Fibroblast of lung (primary cell): Measurements from ENCODE around the gene EIF1B. TPM values are rescaled to one million over a fixed set of nuclear protein-coding genes. Genes with fewer than 3 reads are reported as not detected.

Experiments used
- DNase-seq, 2 donors: peaks; one replicate each; pipeline versions ENCODE4 v3.0.0 to v3.0.0-alpha.2; 2010; ENCODE audit warnings: low read depth in 2 of 2
- H2AFZ ChIP-seq: 2 replicates; pipeline ENCODE4 v1.5.1; 2012; ENCODE audit warnings: low read length, control low read depth, inconsistent platforms
- H3K27ac ChIP-seq: 2 replicates; pipeline ENCODE4 v1.5.1; 2011; ENCODE audit warnings: low read length, control low read depth; ENCODE audit not compliant: insufficient read depth
- H3K27me3 ChIP-seq: 2 replicates; pipeline ENCODE4 v1.5.1; 2011; ENCODE audit warnings: mild to moderate bottlenecking, low read length; ENCODE audit not compliant: control insufficient read depth, insufficient read depth
- H3K36me3 ChIP-seq: 2 replicates; pipeline ENCODE4 v1.5.1; 2011; ENCODE audit warnings: low read length; ENCODE audit not compliant: control insufficient read depth, insufficient read depth
- H3K4me1 ChIP-seq: 2 replicates; pipeline ENCODE4 v1.5.1; 2011; ENCODE audit warnings: low read length; ENCODE audit not compliant: control insufficient read depth, insufficient read depth; ENCODE audit errors: extremely low read depth
- H3K4me2 ChIP-seq: 2 replicates; pipeline ENCODE4 v1.5.1; 2011; ENCODE audit warnings: low read length, control low read depth; ENCODE audit not compliant: insufficient read depth; ENCODE audit errors: extremely low read depth
- H3K4me3 ChIP-seq, 4 experiments: fragments of 200-600 bp in 1 of 4; sonication (generic) in 1 of 4; replicated peaks in 1 of 4; 2 replicates each; pipeline ENCODE4 v1.5.1; 2011 to 2016; ENCODE audit warnings: low read length in 4 of 4, low read depth in 3 of 4, mild to moderate bottlenecking in 3 of 4, control low read depth in 2 of 4, inconsistent platforms in 1 of 4, mixed read lengths in 1 of 4; ENCODE audit not compliant: insufficient read depth in 1 of 4; ENCODE audit errors: control extremely low read depth in 1 of 4
- H3K79me2 ChIP-seq: 2 replicates; pipeline ENCODE4 v1.5.1; 2012; ENCODE audit warnings: mild to moderate bottlenecking, low read length, inconsistent platforms; ENCODE audit not compliant: control insufficient read depth, insufficient read depth
- H3K9ac ChIP-seq: 2 replicates; pipeline ENCODE4 v1.5.1; 2011; ENCODE audit warnings: mild to moderate bottlenecking, low read length, control low read depth; ENCODE audit not compliant: insufficient read depth
- H3K9me3 ChIP-seq: 2 replicates; pipeline ENCODE4 v1.5.1; 2012; ENCODE audit warnings: low read depth, low read length; ENCODE audit not compliant: control insufficient read depth, insufficient read depth
- H4K20me1 ChIP-seq: 2 replicates; pipeline ENCODE4 v1.5.1; 2011; ENCODE audit warnings: low read length; ENCODE audit not compliant: control insufficient read depth, insufficient read depth; ENCODE audit errors: extremely low read depth
- CTCF ChIP-seq, 2 donors: IDR thresholded peaks in 1 of 2; conservative IDR thresholded peaks in 1 of 2; 1 replicate in 1 of 2; 2 replicates in 1 of 2; pipeline ENCODE4 v1.5.1; 2011 to 2012; ENCODE audit warnings: low read length in 2 of 2, control low read depth in 1 of 2, inconsistent platforms in 1 of 2, low read depth in 1 of 2, mild to moderate bottlenecking in 1 of 2
- EZH2 ChIP-seq: IDR thresholded peaks from 2 replicates; pipeline ENCODE4 v1.5.1; 2012; ENCODE audit warnings: low read length, control low read depth, mild to moderate bottlenecking; ENCODE audit errors: missing control alignments
- polyA plus RNA-seq, 2 donors: library from polyadenylated mRNA; depleted of rRNA in 1 of 2; stranded (reverse) in 1 of 2; unstranded in 1 of 2; fragments of >200 nt; gene quantifications; 2 replicates each; pipeline ENCODE4 v1.2.1, GENCODE V29; 2011 to 2012; ENCODE audit warnings: missing spikeins in 1 of 2
- total RNA-seq: library from RNA; depleted of rRNA; stranded (reverse); fragments of >200 nt; gene quantifications from 2 replicates; pipeline ENCODE4 v1.2.1, GENCODE V29; 2014

EIF1B gene
- total and polyA plus RNA-seq, 2 donors (not counting 1 experiment from before 2014, with no cell fraction given), result 24.8 to 36.7 TPM

- Histone ChIP-seq H3K4me1 (no peaks in the 10 kb centered on the region), H3K9me3 (no peaks in the 10 kb centered on the region), H3K36me3 (no peaks in the 10 kb centered on the region), H3K27me3 (no peaks in the 10 kb centered on the region), H3K4me2 (no peak overlapping the region), H3K9ac (no peak overlapping the region), H4K20me1 (no peaks in the 10 kb centered on the region), H3K79me2 (no peaks in the 10 kb centered on the region), H3K4me3 (no peak overlapping the region), H3K27ac (no peak overlapping the region), H2AFZ (no peak overlapping the region)
- DNase-seq, result no peak
- TF ChIP-seq CTCF (conservative IDR thresholded peaks at IDR 0.05 in 1 of 2, IDR thresholded peaks at IDR 0.05 in 1 of 2; ENCODE audit: low read depth in 1 of 2, low read length in 2 of 2) (no peak), EZH2 (no peak)
Measured at GRCh38 chr3:40321818-40322217, 12.3 kb downstream of the EIF1B start.

- no peaks in the 10 kb centered on the region for H3K36me3 ChIP-seq
- TF ChIP-seq EZH2 (no peak), CTCF (conservative IDR thresholded peaks at IDR 0.05 in 1 of 2, IDR thresholded peaks at IDR 0.05 in 1 of 2; ENCODE audit: low read depth in 1 of 2, low read length in 2 of 2) (no peak)
Measured at GRCh38 chr3:40323946-40324345, 14.4 kb downstream of the EIF1B start.

GRCh38 chr3:40324621-40325020 is 15.1 kb downstream of the EIF1B start:
- peak in 1 of 2 donors; percentile 10 for DNase-seq
- TF ChIP-seq EZH2 (no peak), CTCF (conservative IDR thresholded peaks at IDR 0.05 in 1 of 2, IDR thresholded peaks at IDR 0.05 in 1 of 2; ENCODE audit: low read depth in 1 of 2, low read length in 2 of 2) (no peak)

More at GRCh38 chr3:40323946-40324345, 14.4 kb downstream of the EIF1B start:
- H3K4me3 ChIP-seq, result no peak overlapping the region
- H4K20me1 ChIP-seq, result no peaks in the 10 kb centered on the region
- H3K79me2 ChIP-seq, result no peaks in the 10 kb centered on the region
- no peak overlapping the region for H3K9ac ChIP-seq
- DNase-seq, result no peak
- H3K9me3 ChIP-seq, result no peaks in the 10 kb centered on the region
- H3K4me2 ChIP-seq, result no peak overlapping the region
- H3K27me3 ChIP-seq, result no peaks in the 10 kb centered on the region
- H3K4me1 ChIP-seq, result no peaks in the 10 kb centered on the region
- no peak overlapping the region for H2AFZ ChIP-seq
- no peak overlapping the region for H3K27ac ChIP-seq

More at GRCh38 chr3:40324621-40325020, 15.1 kb downstream of the EIF1B start:
- Histone ChIP-seq H3K36me3 (no peaks in the 10 kb centered on the region), H3K79me2 (no peaks in the 10 kb centered on the region), H4K20me1 (no peaks in the 10 kb centered on the region), H3K9me3 (no peaks in the 10 kb centered on the region), H3K4me3 (no peak overlapping the region), H3K9ac (no peak overlapping the region), H3K4me2 (no peak overlapping the region), H3K27ac (no peak overlapping the region), H3K4me1 (no peaks in the 10 kb centered on the region), H3K27me3 (no peaks in the 10 kb centered on the region), H2AFZ (no peak overlapping the region)
